Stimulated activated CD4-positive, alpha-beta T cell treated with anti-CD3 and anti-CD28 coated beads, Interleukin-1b, Interleukin-23, amount 100 ng/mL, for 1 hour (primary cell): ENCODE data around the gene TRERF1.
A peak's percentile ranks its signal among the peaks of the same experiment; 100 is the strongest.

Source experiments
- DNase-seq, 2 donors: peaks; one replicate each; pipeline ENCODE4 v3.0.0-alpha.2; 2020; ENCODE audit warnings: low read depth in 2 of 2

TRERF1 gene

DNA sequence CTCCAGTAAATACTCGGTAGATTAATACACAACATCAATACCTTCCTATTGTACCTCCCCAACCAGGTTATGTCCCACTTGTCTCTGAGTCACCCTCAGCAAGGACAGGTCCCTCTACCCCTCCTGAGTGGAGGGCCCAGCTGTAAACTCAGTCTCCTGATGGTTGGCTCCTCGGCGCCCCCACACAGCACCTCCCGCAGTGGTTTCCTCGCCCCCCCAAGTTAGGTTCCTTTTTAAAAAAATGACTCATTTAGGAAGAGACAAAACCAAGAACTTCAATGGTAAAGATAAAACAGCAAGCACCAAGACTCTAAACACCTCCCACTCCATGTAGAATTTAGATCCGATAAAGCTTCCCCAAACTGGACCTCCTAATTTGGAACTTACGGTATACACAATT is 83.5 kb downstream of the TRERF1 start:
- DNase-seq, result peak in 1 of 2 donors; percentile 29

GRCh38 chr6:42367353-42368011 is 84.2 kb downstream of the TRERF1 start:
- DNase-seq, result no peak

DNA sequence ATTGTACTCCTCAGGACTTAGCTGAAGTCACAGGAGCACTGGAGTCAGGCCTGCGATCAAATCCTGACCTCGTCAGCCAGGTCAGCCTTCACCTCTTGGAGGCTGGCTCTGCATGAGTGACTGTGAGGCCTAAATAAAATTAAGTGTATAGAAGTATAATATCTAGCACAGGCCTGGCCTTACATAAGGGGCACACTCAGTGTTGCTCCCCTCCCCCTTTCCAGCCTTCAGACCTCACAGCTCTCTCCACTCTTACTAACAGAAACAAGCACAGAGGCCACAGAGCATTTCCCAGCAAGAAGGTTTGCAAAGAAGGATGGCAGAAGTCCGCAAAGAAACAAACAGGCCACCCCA is 84.8 kb downstream of the TRERF1 start:
- DNase-seq, result no peak

- no peak for DNase-seq
Measured at GRCh38 chr6:42366011-42366705, 85.6 kb downstream of the TRERF1 start.

DNA sequence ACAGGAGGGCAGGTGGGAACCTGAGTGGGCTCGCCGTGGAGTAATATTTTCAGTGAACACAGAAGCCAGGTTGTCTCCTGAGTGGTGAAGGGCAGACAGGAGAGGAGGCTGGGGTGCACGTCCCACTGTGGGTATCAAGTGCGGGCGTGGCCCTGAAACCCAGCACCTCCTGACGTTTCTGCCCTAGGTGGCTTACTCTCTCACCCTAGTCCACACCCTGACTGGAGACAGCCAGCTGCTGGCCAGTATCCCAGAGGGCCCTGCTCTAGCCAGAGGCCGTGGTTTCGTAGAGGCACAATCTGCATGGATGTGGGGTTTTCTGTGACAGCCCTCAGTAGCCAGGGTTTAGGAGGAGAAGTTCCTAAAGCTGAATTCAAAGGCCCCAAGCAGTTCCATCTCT is 86.7 kb downstream of the TRERF1 start:
- DNase-seq, result no peak

- DNase-seq, result no peak
Measured at GRCh38 chr6:42363926-42364849, 87.5 kb downstream of the TRERF1 start.

- DNase-seq, result no peak
Measured at GRCh38 chr6:42361036-42361435, 90.7 kb downstream of the TRERF1 start.

GRCh38 chr6:42359021-42359420 is 92.7 kb downstream of the TRERF1 start:
- DNase-seq, result no peak

DNA sequence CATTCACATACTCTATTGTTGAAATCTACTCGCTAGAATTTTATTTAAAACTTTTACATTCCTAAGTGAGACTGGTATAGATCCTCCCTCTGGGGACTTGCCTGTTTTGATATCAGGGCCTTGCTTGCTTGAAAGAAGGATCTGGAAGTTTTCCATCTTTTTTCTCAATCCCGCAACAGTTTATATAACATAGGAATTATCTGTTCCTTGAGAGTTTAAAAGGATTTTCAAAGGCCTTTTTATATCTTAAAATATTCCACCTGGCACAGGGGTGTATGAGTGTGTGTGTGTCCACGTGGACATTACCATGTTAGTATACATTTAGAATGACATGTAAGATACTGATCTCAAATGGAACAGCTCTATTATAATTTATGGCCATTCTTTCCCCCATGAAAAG is 96.3 kb downstream of the TRERF1 start:
- DNase-seq, result no peak

DNA sequence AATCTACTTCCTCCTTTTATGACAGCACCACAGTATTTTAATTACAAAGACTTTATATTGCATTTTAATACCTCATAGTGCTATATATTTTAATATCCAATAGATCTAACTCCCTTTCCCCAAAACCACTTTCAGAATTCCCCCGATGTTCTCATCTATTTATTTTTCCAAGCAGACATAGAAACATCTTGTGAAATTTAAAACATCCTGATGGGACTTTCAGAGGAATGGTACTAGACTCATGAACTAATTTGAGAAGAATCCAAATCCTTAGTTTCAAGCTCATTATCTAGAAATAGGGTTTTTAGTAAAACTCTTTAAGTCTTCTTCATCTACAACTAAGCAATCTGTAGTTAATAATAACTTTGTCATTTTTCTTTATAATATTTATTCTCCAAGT is 97.0 kb downstream of the TRERF1 start:
- no peak for DNase-seq

GRCh38 chr6:42352856-42353564 is 98.7 kb downstream of the TRERF1 start:
- no peak for DNase-seq

DNA sequence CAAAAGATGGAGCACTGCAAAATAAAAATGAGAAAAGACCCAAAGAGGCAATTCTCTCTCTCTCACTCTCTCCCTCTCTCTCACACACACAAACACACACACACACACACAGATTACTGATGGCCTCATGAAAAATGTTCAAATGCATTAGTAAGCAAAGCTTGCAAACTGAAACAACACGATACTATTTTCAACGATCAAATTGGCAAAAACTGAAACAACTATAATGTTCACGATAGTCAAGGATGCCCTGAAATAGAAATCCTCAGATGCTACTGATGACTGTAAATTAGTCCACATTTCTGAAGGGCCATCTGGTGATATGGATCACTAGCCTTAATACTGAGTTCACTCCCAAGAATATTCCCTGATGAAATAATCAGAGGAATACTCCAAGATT is 100.8 kb downstream of the TRERF1 start:
- DNase-seq, result no peak

DNA sequence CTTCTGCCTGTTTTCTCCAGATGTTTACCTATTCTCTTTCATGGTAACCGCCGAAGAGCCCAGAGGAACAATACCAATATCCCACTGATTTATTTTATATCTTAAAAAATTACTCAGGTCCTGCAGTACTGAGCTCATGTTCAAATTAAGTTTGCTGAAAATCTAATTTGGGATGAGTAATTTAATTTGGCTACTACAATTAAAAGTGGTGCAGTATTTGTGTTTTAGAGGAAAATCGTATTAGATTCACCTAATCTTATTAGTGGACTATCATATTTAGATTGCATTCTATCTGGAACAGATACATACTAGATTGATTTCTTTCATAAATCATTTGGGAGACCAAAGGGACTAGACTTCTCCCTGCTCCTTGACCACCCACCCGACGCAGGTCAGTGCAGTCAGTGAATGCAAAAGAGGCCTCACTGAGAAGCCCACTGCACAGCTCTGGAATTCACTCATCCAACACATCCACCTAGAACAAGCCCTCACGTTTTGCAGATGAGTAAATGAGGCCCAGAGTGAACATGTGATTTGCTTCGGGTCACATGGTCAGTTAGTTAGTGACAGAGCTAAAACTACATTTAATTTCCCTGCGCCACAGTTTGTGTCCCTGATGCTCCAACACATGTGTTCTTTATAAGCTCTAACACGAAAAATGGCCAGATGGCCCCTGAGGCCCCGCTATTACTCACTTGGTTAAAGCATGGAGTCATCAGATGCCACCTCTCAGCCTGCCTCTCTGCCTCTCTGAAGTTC is 101.8 kb downstream of the TRERF1 start:
- DNase-seq, result no peak

DNA sequence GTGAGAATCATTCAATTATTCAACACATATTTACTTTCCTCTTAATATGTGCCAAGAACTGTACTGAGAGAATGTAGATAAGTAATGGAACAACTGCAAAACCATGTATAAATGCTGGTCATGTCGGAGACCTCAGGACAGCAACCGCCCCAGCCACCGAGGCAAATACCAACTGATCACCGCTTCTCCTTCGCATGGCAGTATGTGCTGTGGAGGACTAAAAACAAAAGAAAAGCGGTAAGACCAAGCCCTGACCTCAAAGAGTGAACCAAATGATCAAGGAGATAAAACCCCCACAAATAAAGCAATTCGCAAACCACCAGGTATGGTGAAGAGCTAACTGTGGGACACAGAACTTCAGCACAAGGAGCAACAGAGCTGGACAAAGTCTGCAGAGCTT is 104.3 kb downstream of the TRERF1 start:
- no peak for DNase-seq

DNA sequence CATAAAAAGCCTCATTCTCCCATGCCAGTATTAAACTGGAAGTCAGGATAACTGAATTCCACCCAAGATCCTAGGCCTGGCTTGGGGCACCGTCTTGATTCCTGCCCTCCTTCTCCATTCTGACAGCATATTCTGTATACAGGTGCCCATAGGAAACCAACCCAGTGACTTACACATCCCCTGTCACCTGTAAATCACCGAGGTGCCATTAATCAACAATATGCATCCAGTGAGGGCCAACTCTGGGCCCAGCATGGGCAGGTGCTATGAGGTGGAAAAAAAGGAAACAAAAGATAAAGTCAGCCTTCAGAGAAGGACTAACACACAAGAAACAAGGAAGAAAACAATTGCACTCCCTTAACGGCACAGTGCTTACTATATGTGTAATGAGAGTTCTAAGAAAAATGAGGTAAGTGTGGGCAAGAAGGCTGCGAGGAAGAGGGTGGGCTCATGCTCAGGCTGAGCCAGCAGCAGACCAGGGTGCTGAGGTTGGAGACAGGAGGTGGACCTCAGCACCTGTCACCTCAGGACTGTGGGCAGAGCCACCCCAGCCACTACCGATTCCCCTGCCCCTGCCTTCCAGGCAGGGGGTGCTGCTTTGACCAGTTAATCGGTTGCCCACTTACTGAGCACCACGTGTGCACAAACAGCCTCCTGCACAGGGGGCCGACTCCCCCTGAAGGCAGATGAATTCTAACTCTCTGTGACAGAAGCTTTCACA is 105.9 kb downstream of the TRERF1 start:
- no peak for DNase-seq

- DNase-seq, result no peak
Measured at GRCh38 chr6:42344756-42345155, 107.0 kb downstream of the TRERF1 start.

GRCh38 chr6:42341771-42342553 is 109.8 kb downstream of the TRERF1 start:
- DNase-seq, result no peak

DNA sequence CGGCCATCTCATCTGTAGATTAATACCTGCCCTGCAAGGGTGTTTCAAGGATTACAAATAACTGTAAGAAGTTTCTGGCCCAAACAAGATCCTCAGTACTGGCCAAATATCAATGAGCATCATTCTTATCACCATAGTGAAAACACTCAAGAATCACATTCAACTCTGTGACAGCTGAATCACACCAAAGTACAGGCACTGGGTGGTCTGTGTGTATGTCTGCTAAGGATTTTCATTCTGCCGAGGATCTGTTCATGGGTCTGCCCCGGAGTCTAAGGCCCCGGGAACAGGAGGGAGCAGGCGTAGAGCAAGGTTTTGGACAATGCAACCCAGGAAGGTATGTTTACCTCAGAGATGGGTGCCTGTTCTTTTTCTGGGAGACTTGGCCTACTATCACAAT is 110.5 kb downstream of the TRERF1 start:
- no peak for DNase-seq

- no peak for DNase-seq
Measured at GRCh38 chr6:42340511-42340910, 111.2 kb downstream of the TRERF1 start.

DNA sequence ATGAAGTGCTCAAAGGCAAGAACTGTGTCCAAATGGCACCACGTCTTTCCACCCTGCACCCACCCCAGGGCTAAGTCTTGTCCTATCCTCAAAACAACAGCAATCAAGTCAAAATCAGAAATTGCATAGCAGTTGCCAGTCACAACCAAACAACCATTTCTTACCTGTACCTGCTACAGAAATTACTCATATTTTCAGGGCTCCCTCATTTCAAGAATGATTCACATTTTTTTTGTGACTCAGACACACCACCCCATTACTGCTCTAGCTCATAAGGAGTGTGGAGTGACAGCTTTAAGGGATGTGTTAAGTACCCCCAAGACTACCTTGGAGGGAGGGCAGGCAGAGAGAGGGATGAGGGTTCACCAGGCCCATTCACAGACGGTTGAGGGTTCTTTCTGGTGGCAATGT is 111.7 kb downstream of the TRERF1 start:
- no peak for DNase-seq
